Measurements from ENCODE around the gene IRF9. TPM values are rescaled to one million over a fixed set of nuclear protein-coding genes. Genes with fewer than 3 reads are reported as not detected.

The IRF9 gene
- polyA plus RNA-seq, 2 donors = 35.0 to 43.5 TPM

DNA sequence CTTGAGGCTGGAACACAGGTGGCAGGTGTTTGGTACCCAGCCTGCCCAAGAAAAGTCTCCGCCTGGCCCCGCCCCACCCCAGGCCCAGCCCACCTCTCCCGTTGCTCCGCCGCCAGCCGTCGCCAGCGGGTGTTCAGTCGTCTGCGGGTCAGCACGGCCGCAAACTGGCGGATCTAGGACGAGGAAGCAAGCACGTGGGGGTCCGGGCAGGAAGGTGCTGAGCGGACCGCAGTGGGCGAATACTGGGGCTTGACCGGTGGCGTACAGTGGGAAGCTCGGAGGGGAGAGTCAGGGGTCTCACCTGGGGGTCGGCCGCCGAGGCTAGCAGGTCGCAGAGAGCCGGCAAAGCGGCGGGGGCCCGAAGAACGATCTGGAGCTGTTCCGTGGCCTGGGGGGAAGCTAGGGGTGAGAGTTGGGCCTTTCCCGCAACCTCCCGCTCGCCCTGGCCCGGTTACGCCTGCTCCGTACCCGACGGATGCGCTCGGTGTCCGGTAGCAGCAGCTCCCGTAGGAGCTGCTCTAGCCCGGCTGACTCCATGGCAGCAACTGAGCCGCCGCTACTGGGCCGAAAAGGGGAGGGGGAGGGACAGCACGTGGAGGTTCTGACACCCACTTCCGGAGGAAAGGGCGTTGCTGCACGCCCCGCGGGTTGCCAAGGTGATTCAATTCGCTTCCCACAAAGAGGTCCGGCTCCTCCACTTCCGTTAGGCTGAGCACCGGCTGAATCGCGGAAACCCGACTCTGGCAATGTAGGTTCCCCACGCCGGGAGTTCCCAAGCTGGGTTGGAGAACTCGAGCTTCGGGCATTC lies 27.4 kb downstream of the IRF9 start, which contains the start of gene IPO4:
Gene IPO4, minus strand, starts transcription at position 566 of the 808 bp plus-strand sequence. Its CDS starts 29 bp downstream, at position 537.
- Histone ChIP-seq H3K4me1 (ENCODE audit: control insufficient read depth in 2 of 2, insufficient read depth in 2 of 2, low read length in 1 of 2) (peaks cover 3 to 10% of the 10 kb centered on the region in 2 donors), H3K36me3 (ENCODE audit: control insufficient read depth in 2 of 2, insufficient read depth in 2 of 2, low read length in 1 of 2) (peaks cover 13 to 55% of the 10 kb centered on the region in 2 donors), H3K4me3 (ENCODE audit: low read depth in 1 of 2, low read length in 2 of 2) (peak within 1 kb of the TSS; percentile 80 to 90), H3K27ac (ENCODE audit: low read depth in 2 of 2, low read length in 1 of 2) (peak within 1 kb of the TSS; percentile 72 to 80), H3K9me3 (ENCODE audit: control insufficient read depth in 2 of 2, insufficient read depth in 1 of 2, low read depth in 1 of 2, low read length in 1 of 2) (no peaks in the 10 kb centered on the region), H3K27me3 (ENCODE audit: control insufficient read depth in 1 of 2, insufficient read depth in 2 of 2, low read length in 2 of 2) (no peaks in the 10 kb centered on the region)
- WGBS, 2 donors = 0% methylated on average over 48 to 65 of the region's 65 CpGs

DNA sequence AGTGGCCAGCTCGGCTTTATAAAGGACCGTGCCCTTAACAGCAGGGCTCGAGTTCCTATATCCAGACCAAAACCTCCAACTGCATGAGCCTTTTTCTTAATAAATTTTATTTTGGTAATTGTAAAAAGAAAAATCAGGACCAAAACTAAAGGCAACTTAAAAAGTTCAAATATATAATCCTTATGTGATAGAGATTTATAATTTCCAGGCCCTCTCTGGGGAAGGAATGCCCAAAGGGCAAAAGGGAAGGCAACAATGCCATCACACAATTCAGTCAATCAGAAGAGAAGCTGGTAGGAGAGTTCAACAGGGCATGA lies 28.0 kb downstream of the IRF9 start:
- H3K4me3 ChIP-seq (ENCODE audit: low read depth in 1 of 2, low read length in 2 of 2) = peak overlapping the region in 1 of 2 donors; percentile 90
- H3K27me3 ChIP-seq (ENCODE audit: control insufficient read depth in 1 of 2, insufficient read depth in 2 of 2, low read length in 2 of 2) = no peaks in the 10 kb centered on the region
- peak overlapping the region in 1 of 2 donors; percentile 21 for H3K27ac ChIP-seq (ENCODE audit: low read depth in 2 of 2, low read length in 1 of 2)
- WGBS, 2 donors = 0 to 1% methylated on average over 3 of the region's 3 CpGs
- peaks cover 3 to 10% of the 10 kb centered on the region in 2 donors for H3K4me1 ChIP-seq (ENCODE audit: control insufficient read depth in 2 of 2, insufficient read depth in 2 of 2, low read length in 1 of 2)
- no peaks in the 10 kb centered on the region for H3K9me3 ChIP-seq (ENCODE audit: control insufficient read depth in 2 of 2, insufficient read depth in 1 of 2, low read depth in 1 of 2, low read length in 1 of 2)
- peaks cover 13 to 53% of the 10 kb centered on the region in 2 donors for H3K36me3 ChIP-seq (ENCODE audit: control insufficient read depth in 2 of 2, insufficient read depth in 2 of 2, low read length in 1 of 2)

DNA sequence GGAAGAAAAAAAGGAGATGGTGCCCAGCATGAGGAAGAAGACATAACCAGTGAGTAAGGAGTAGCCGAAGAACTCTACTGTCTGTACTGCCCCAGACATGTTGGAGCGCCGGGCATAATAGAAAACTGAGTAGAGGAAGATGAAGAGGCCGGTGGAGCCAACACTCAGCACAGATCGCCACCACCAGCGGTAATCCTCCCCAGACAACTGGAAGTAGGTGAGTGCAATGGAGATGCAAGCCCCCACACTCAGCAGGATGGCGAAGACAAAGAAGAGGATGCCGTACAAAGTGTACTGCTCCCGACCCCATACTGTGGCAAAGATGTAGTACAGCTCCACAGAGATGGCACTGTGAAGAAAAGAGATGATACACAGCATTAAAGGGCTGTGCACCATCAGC lies 28.4 kb downstream of the IRF9 start:
- H3K4me1 ChIP-seq (ENCODE audit: control insufficient read depth in 2 of 2, insufficient read depth in 2 of 2, low read length in 1 of 2) = peaks cover 3 to 11% of the 10 kb centered on the region in 2 donors
- peak overlapping the region in 1 of 2 donors; percentile 21 for H3K27ac ChIP-seq (ENCODE audit: low read depth in 2 of 2, low read length in 1 of 2)
- no peaks in the 10 kb centered on the region for H3K27me3 ChIP-seq (ENCODE audit: control insufficient read depth in 1 of 2, insufficient read depth in 2 of 2, low read length in 2 of 2)
- H3K9me3 ChIP-seq (ENCODE audit: control insufficient read depth in 2 of 2, insufficient read depth in 1 of 2, low read depth in 1 of 2, low read length in 1 of 2) = no peaks in the 10 kb centered on the region
- WGBS, 2 donors = 93 to 95% methylated on average over 9 of the region's 9 CpGs
- H3K4me3 ChIP-seq (ENCODE audit: low read depth in 1 of 2, low read length in 2 of 2) = no peak overlapping the region
- H3K36me3 ChIP-seq (ENCODE audit: control insufficient read depth in 2 of 2, insufficient read depth in 2 of 2, low read length in 1 of 2) = peaks cover 13 to 48% of the 10 kb centered on the region in 2 donors

DNA sequence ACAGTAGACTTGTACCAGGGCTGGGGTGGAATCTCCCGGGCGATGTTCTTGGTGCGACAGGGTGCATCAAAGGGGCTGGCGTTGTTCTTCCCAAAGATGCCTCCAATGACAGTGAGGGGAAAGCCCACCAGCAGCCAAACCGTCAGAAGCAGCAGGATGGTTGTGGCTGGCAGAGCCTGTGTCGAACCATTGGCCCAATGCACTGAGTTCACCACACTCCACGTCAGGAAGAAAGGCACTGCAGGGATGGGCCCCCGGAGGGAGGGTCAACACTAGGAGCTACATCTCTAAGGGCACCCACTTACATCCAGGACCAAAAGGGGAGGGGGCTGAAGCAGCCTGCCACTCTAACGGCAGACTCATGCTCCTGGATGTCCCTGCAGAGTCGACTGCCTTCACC lies 29.4 kb downstream of the IRF9 start:
- H3K9me3 ChIP-seq (ENCODE audit: control insufficient read depth in 2 of 2, insufficient read depth in 1 of 2, low read depth in 1 of 2, low read length in 1 of 2) = no peaks in the 10 kb centered on the region
- no peak overlapping the region for H3K4me3 ChIP-seq (ENCODE audit: low read depth in 1 of 2, low read length in 2 of 2)
- peaks cover 3 to 14% of the 10 kb centered on the region in 2 donors for H3K4me1 ChIP-seq (ENCODE audit: control insufficient read depth in 2 of 2, insufficient read depth in 2 of 2, low read length in 1 of 2)
- H3K27me3 ChIP-seq (ENCODE audit: control insufficient read depth in 1 of 2, insufficient read depth in 2 of 2, low read length in 2 of 2) = no peaks in the 10 kb centered on the region
- peaks cover 5 to 39% of the 10 kb centered on the region in 2 donors for H3K36me3 ChIP-seq (ENCODE audit: control insufficient read depth in 2 of 2, insufficient read depth in 2 of 2, low read length in 1 of 2)
- H3K27ac ChIP-seq (ENCODE audit: low read depth in 2 of 2, low read length in 1 of 2) = no peak overlapping the region
- 90 to 92% methylated on average over 10 of the region's 10 CpGs for WGBS, 2 donors

DNA sequence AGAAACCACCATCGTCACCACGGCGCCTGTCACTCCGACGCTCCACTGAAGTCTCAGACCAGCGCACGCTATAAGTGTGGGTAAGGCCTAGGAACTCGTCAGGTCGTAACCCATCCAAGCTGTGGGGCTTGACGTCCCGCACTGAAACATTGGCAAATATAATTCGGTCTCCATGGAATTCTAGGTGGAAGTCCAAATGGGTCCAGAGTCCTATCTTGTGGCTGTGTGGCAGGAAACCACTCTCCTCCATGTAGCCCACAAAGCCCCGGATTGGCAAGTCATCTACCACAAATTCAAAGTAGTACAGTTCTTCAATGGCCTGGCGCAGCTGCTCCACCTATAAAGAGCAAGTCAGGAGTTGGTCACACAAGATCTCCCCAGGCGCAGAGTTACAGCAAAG lies 31.9 kb downstream of the IRF9 start:
- 95 to 98% methylated on average over 15 of the region's 15 CpGs for WGBS, 2 donors
- peaks cover 3 to 4% of the 10 kb centered on the region in 2 donors for H3K4me1 ChIP-seq (ENCODE audit: control insufficient read depth in 2 of 2, insufficient read depth in 2 of 2, low read length in 1 of 2)
- no peaks in the 10 kb centered on the region for H3K9me3 ChIP-seq (ENCODE audit: control insufficient read depth in 2 of 2, insufficient read depth in 1 of 2, low read depth in 1 of 2, low read length in 1 of 2)
- peaks cover 0 to 20% of the 10 kb centered on the region in 2 donors for H3K36me3 ChIP-seq (ENCODE audit: control insufficient read depth in 2 of 2, insufficient read depth in 2 of 2, low read length in 1 of 2)
- no peak overlapping the region for H3K27ac ChIP-seq (ENCODE audit: low read depth in 2 of 2, low read length in 1 of 2)
- no peak overlapping the region for H3K4me3 ChIP-seq (ENCODE audit: low read depth in 1 of 2, low read length in 2 of 2)
- no peaks in the 10 kb centered on the region for H3K27me3 ChIP-seq (ENCODE audit: control insufficient read depth in 1 of 2, insufficient read depth in 2 of 2, low read length in 2 of 2)

DNA sequence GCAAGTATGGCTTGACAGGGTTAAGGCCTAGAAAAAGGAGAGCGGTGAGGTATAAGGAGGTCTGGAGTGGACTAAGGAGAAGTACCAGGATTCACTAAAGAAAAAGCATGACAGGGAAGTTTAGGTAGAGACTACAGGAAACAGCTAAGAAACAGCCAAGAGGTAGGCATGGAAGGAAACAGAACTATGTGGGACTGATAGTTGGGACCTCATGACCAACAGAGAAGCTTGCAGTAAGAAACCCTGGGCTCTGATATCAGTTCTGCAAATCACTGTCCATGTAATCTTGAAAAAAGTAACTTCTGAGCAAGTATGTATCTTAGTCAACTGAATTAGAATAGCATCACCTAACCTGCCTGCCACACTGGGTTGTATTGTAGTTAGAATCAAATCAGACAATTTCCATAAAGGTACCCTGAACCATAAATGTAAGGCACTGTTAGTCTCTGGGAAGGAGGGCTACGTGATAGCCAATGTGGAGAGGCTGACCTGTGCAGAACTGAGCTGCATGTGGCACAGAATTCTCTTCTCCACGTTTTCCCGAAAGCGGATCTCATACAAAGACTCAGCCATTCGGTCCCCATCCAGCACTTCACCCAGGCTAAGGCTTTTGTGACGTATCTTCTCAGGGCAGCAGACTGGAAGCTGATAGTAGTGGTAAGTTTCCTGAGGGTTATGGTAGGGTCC lies 33.3 kb downstream of the IRF9 start:
- Histone ChIP-seq H3K27ac (ENCODE audit: low read depth in 2 of 2, low read length in 1 of 2) (peak overlapping the region in 1 of 2 donors; percentile 94), H3K27me3 (ENCODE audit: control insufficient read depth in 1 of 2, insufficient read depth in 2 of 2, low read length in 2 of 2) (no peaks in the 10 kb centered on the region), H3K4me3 (ENCODE audit: low read depth in 1 of 2, low read length in 2 of 2) (peak overlapping the region; percentile 71 to 81), H3K36me3 (ENCODE audit: control insufficient read depth in 2 of 2, insufficient read depth in 2 of 2, low read length in 1 of 2) (peaks cover 0 to 20% of the 10 kb centered on the region in 2 donors), H3K4me1 (ENCODE audit: control insufficient read depth in 2 of 2, insufficient read depth in 2 of 2, low read length in 1 of 2) (peaks cover 0 to 3% of the 10 kb centered on the region in 2 donors), H3K9me3 (ENCODE audit: control insufficient read depth in 2 of 2, insufficient read depth in 1 of 2, low read depth in 1 of 2, low read length in 1 of 2) (no peaks in the 10 kb centered on the region)
- WGBS, 2 donors = 80% methylated on average over 7 of the region's 7 CpGs

DNA sequence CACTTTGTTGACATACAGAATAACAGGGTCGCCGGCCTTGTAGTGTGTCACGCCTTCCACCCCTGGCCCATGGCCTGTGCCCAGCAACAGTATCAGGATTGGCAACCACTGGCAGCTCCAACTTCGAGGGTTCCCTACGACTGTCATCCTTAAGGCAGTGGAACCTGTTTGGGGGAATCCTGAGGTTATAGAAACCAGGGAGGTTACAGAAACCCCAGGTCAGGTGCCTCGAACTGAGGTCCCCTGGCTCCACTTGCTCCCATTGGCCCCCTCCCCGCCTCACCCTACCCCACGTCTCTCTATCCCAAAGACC lies 33.8 kb downstream of the IRF9 start:
- peaks cover 0 to 3% of the 10 kb centered on the region in 2 donors for H3K4me1 ChIP-seq (ENCODE audit: control insufficient read depth in 2 of 2, insufficient read depth in 2 of 2, low read length in 1 of 2)
- H3K36me3 ChIP-seq (ENCODE audit: control insufficient read depth in 2 of 2, insufficient read depth in 2 of 2, low read length in 1 of 2) = peaks cover 0 to 17% of the 10 kb centered on the region in 2 donors
- peak overlapping the region; percentile 93 to 94 for H3K27ac ChIP-seq (ENCODE audit: low read depth in 2 of 2, low read length in 1 of 2)

DNA sequence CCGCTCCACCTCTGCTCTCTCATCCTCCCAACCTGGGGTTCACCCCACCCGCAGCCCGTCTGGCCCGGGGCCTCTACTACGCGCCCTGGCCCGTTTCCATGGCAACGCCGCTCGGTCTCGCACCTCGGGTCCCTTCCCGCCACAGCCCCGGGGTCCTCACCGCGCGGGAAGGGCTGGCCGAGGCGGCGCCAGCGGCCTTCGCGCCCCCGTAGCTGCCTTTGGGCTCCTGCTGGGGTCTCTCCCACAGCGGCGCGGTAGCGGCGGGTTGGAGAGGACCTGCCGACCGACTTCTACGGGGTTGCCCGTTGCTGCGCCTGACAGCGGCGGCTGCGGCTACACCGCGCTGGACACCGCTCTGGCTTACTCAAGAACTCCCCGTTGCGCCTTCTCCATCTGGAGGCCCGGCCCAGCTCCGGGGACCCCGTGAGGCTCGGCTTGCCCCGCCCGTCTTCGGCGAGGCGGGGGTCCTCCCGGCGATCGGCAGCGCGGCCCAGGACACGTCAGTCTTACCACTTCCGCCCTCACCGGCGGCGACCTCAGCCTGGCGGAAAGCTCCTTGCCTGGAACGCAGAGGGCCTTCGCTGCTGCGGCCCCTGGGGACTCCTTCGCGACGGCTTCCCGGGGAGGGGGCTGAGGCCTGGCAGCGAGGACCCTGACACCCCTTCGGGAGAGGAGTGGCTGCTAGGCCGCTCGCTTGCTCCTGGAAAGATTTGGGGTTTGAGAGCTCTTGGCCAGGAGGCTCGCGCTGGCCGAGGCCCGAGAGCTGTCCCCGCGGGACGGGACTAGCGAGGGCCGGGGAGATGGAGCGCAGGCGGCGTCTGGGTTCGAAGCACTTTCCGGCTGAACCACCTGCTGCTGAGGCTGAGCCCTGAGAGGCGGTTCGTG lies 34.4 kb downstream of the IRF9 start, which contains the start of gene TM9SF1:
Gene TM9SF1, minus strand, starts transcription at position 256 of the 885 bp plus-strand sequence. CDS start 422 bp downstream, outside the sequence.
- H3K27me3 ChIP-seq (ENCODE audit: control insufficient read depth in 1 of 2, insufficient read depth in 2 of 2, low read length in 2 of 2) = no peaks in the 10 kb centered on the region
- H3K4me1 ChIP-seq (ENCODE audit: control insufficient read depth in 2 of 2, insufficient read depth in 2 of 2, low read length in 1 of 2) = peaks cover 0 to 3% of the 10 kb centered on the region in 2 donors
- no peaks in the 10 kb centered on the region for H3K9me3 ChIP-seq (ENCODE audit: control insufficient read depth in 2 of 2, insufficient read depth in 1 of 2, low read depth in 1 of 2, low read length in 1 of 2)
- 0 to 1% methylated on average over 88 to 89 of the region's 89 CpGs for WGBS, 2 donors
- H3K27ac ChIP-seq (ENCODE audit: low read depth in 2 of 2, low read length in 1 of 2) = peak within 1 kb of the TSS; percentile 93 to 94
- peaks cover 0 to 16% of the 10 kb centered on the region in 2 donors for H3K36me3 ChIP-seq (ENCODE audit: control insufficient read depth in 2 of 2, insufficient read depth in 2 of 2, low read length in 1 of 2)
- H3K4me3 ChIP-seq (ENCODE audit: low read depth in 1 of 2, low read length in 2 of 2) = peak within 1 kb of the TSS; percentile 71 to 81

More for the DNA sequence above, 33.8 kb downstream of the IRF9 start:
- 42 to 43% methylated on average over 8 of the region's 8 CpGs for WGBS, 2 donors
- no peaks in the 10 kb centered on the region for H3K9me3 ChIP-seq (ENCODE audit: control insufficient read depth in 2 of 2, insufficient read depth in 1 of 2, low read depth in 1 of 2, low read length in 1 of 2)
- no peaks in the 10 kb centered on the region for H3K27me3 ChIP-seq (ENCODE audit: control insufficient read depth in 1 of 2, insufficient read depth in 2 of 2, low read length in 2 of 2)
- peak overlapping the region; percentile 71 to 81 for H3K4me3 ChIP-seq (ENCODE audit: low read depth in 1 of 2, low read length in 2 of 2)

All from esophagus (tissue), 2 donors.